IMR-90 (cell line): ENCODE results near the gene GPR65. TPM values are rescaled to one million over a fixed set of nuclear protein-coding genes. Genes with fewer than 3 reads are reported as not detected.

ENCODE experiments used
- ATAC-seq: fragments of 200-7000 bp; cut with Tn5 transposase; 2 replicates; pipeline ENCODE4 v1.9.1; 2020; ENCODE audit warnings: low read depth, mild to moderate bottlenecking, moderate library complexity
- BruUV-seq: library from RNA; stranded (reverse); fragments of 400-500 nt; replicated peaks from 2 replicates; lab custom pipeline; 2021; lab: Mats Ljungman, UMichigan
- CTCF ChIA-PET: fragments of 300-600 bp; formaldehyde crosslinking; extraction: SDS; loops from one replicate; lab custom pipeline; 2021; ENCODE audit warnings: antibody characterized with exemption; lab: Yijun Ruan, JAX
- POLR2A ChIA-PET: fragments of 300-600 bp; sonication (Branson Sonifier 250); formaldehyde crosslinking; loops from one replicate; lab custom pipeline; 2022; ENCODE audit warnings: antibody characterized with exemption; ENCODE audit not compliant: unreplicated experiment; lab: Charles Lee
- DNase-seq: peaks from one replicate; pipeline ENCODE4 v3.0.0; 2013
- H2AFZ ChIP-seq: replicated peaks from 2 replicates; pipeline ENCODE3; 2013; ENCODE audit warnings: low read length, mild to moderate bottlenecking; ENCODE audit not compliant: poor library complexity
- H2AK5ac ChIP-seq: 2 replicates; pipeline ENCODE4 v1.6.1; 2013; ENCODE audit warnings: low read depth, low read length, inconsistent platforms
- H2AK9ac ChIP-seq: replicated peaks from 2 replicates; pipeline ENCODE3; 2013; ENCODE audit warnings: mild to moderate bottlenecking, low read depth, low read length, moderate library complexity; ENCODE audit not compliant: poor library complexity
- H2BK120ac ChIP-seq: 2 replicates; pipeline ENCODE4 v1.6.1; 2013; ENCODE audit warnings: low read depth, low read length, inconsistent platforms
- H2BK15ac ChIP-seq: 3 replicates; pipeline ENCODE4 v1.6.1; 2013; ENCODE audit warnings: low read depth, low read length, inconsistent platforms
- H2BK20ac ChIP-seq: 2 replicates; pipeline ENCODE4 v1.6.1; 2013; ENCODE audit warnings: low read depth, mild to moderate bottlenecking, inconsistent platforms, low read length, moderate library complexity
- H2BK5ac ChIP-seq: 2 replicates; pipeline ENCODE4 v1.6.1; 2013; ENCODE audit warnings: mild to moderate bottlenecking, low read depth, low read length, inconsistent platforms; ENCODE audit not compliant: poor library complexity, severe bottlenecking
- H3K14ac ChIP-seq: replicated peaks from 2 replicates; pipeline ENCODE4 v1.6.1; 2013; ENCODE audit warnings: low read depth, low read length, inconsistent platforms
- H3K18ac ChIP-seq: 2 replicates; pipeline ENCODE4 v1.6.1; 2013; ENCODE audit warnings: low read depth, low read length, control low read depth
- H3K23ac ChIP-seq: 2 replicates; pipeline ENCODE4 v1.6.1; 2013; ENCODE audit warnings: low read depth, low read length, inconsistent platforms
- H3K27ac ChIP-seq: 2 replicates; pipeline ENCODE4 v1.5.1; 2013; ENCODE audit warnings: mild to moderate bottlenecking, control low read depth, low read length; ENCODE audit not compliant: insufficient read depth
- H3K27me3 ChIP-seq: 2 replicates; pipeline ENCODE4 v1.6.1; 2013; ENCODE audit warnings: low read length; ENCODE audit not compliant: control insufficient read depth, insufficient read depth
- H3K36me3 ChIP-seq: 2 replicates; pipeline ENCODE4 v1.6.1; 2013; ENCODE audit warnings: low read length, mixed read lengths; ENCODE audit not compliant: control insufficient read depth, insufficient read depth
- H3K4ac ChIP-seq: 2 replicates; pipeline ENCODE4 v1.6.1; 2013; ENCODE audit warnings: low read depth, low read length, inconsistent platforms
- H3K4me1 ChIP-seq: 2 replicates; pipeline ENCODE4 v1.6.1; 2013; ENCODE audit warnings: low read length, mixed read lengths; ENCODE audit not compliant: control insufficient read depth, insufficient read depth
- H3K4me2 ChIP-seq: 2 replicates; pipeline ENCODE4 v1.6.1; 2013; ENCODE audit warnings: low read depth, mild to moderate bottlenecking, control low read depth, low read length, moderate library complexity
- H3K4me3 ChIP-seq: 2 replicates; pipeline ENCODE4 v1.5.1; 2013; ENCODE audit warnings: low read depth, mild to moderate bottlenecking, control low read depth, low read length, moderate library complexity; ENCODE audit not compliant: insufficient read depth
- H3K56ac ChIP-seq: 2 replicates; pipeline ENCODE4 v1.6.1; 2013; ENCODE audit warnings: low read length, inconsistent platforms; ENCODE audit not compliant: insufficient read depth; ENCODE audit errors: extremely low read depth
- H3K79me1 ChIP-seq, 2 experiments: 2 replicates each; pipeline ENCODE4 v1.6.1; 2013; ENCODE audit warnings: low read length in 2 of 2, inconsistent platforms in 1 of 2, low read depth in 1 of 2
- H3K9ac ChIP-seq: 2 replicates; pipeline ENCODE4 v1.6.1; 2013; ENCODE audit warnings: low read depth, low read length, control low read depth
- H3K9me1 ChIP-seq: 2 replicates; pipeline ENCODE4 v1.6.1; 2013; ENCODE audit warnings: low read length, inconsistent platforms; ENCODE audit not compliant: insufficient read depth
- H3K9me3 ChIP-seq: 2 replicates; pipeline ENCODE4 v1.6.1; 2013; ENCODE audit warnings: low read length; ENCODE audit not compliant: control insufficient read depth, insufficient read depth
- H4K20me1 ChIP-seq: 2 replicates; pipeline ENCODE4 v1.6.1; 2013; ENCODE audit warnings: low read length, inconsistent platforms; ENCODE audit not compliant: insufficient read depth
- H4K5ac ChIP-seq: 2 replicates; pipeline ENCODE4 v1.6.1; 2013; ENCODE audit warnings: mild to moderate bottlenecking, low read depth, low read length, control low read depth
- H4K8ac ChIP-seq, 2 experiments: 2 replicates each; pipeline ENCODE4 v1.6.1; 2013; ENCODE audit warnings: low read depth in 2 of 2, low read length in 2 of 2, control low read depth in 1 of 2, inconsistent platforms in 1 of 2
- H4K91ac ChIP-seq: 2 replicates; pipeline ENCODE4 v1.6.1; 2013; ENCODE audit warnings: low read depth, low read length, inconsistent platforms; ENCODE audit not compliant: insufficient read depth
- BHLHE40 ChIP-seq: fragments of 150-350 bp; IDR thresholded peaks from 2 replicates; pipeline ENCODE4 v1.6.1; 2016; ENCODE audit warnings: mild to moderate bottlenecking, low read depth, low read length
- CEBPB ChIP-seq: IDR thresholded peaks from 2 replicates; pipeline ENCODE4 v1.6.1; 2012; ENCODE audit warnings: low read depth, low read length, improper control_type of control experiment
- CHD1 ChIP-seq: IDR thresholded peaks from 2 replicates; pipeline ENCODE4 v1.6.1; 2012; ENCODE audit warnings: low read depth, low read length, improper control_type of control experiment
- FOS ChIP-seq: fragments of 150-350 bp; IDR thresholded peaks from 2 replicates; pipeline ENCODE4 v1.6.1; 2016; ENCODE audit warnings: low read depth, low read length
- MAFK ChIP-seq: IDR thresholded peaks from 2 replicates; pipeline ENCODE4 v1.6.1; 2012; ENCODE audit warnings: low read depth, low read length, improper control_type of control experiment
- MAZ ChIP-seq: IDR thresholded peaks from 2 replicates; pipeline ENCODE4 v1.6.1; 2012; ENCODE audit warnings: low read depth, mild to moderate bottlenecking, low read length, improper control_type of control experiment, moderate library complexity, borderline replicate concordance
- NFE2L2 ChIP-seq: fragments of 150-350 bp; IDR thresholded peaks from 2 replicates; pipeline ENCODE4 v1.6.1; 2016; ENCODE audit warnings: low read depth, mild to moderate bottlenecking, low read length
- RAD21 ChIP-seq: IDR thresholded peaks from 2 replicates; pipeline ENCODE4 v1.6.1; 2012; ENCODE audit warnings: low read length, improper control_type of control experiment
- SMC3 ChIP-seq: fragments of 150-350 bp; IDR thresholded peaks from 2 replicates; pipeline ENCODE4 v1.6.1; 2016; ENCODE audit warnings: low read depth, mild to moderate bottlenecking, antibody characterized with exemption, low read length, moderate library complexity
- WGBS, 2 experiments: methylation state at CpG; one replicate each; pipeline versions ENCODE4 v1.1.5 to v1.1.7; 2013; ENCODE audit warnings: missing lambda C conversion rate in 2 of 2; ENCODE audit not compliant: insufficient read length in 1 of 2; ENCODE audit errors: extremely low coverage in 2 of 2; 5-methylcytosine and 5-hydroxymethylcytosine counted together
- dilution Hi-C: fragments of 300-500 bp; cut with HindIII; formaldehyde crosslinking; loops from one replicate; pipeline ENCODE4 v1.14.3; 2018; ENCODE audit warnings: low sequenced_read_pairs; ENCODE audit not compliant: unreplicated experiment
- in situ Hi-C: fragments of 300-500 bp; cut with MboI; formaldehyde crosslinking; loops from 3 replicates; pipeline ENCODE4 v1.14.3; 2019; ENCODE audit warnings: low sequenced_read_pairs, inconsistent platforms, mixed read lengths
- intact Hi-C: fragments of 100-400 bp; cut with micrococcal nuclease; formaldehyde crosslinking; loops from 2 replicates; pipeline ENCODE4 v1.10.0; 2022
- polyA plus RNA-seq, 3 experiments: library from polyadenylated mRNA; depleted of rRNA; stranded (reverse); fragments of >200 nt; gene quantifications; 2 replicates each; pipeline ENCODE4 v1.2.3, GENCODE V29; 2012; ENCODE audit warnings: low replicate concordance in 1 of 3
- total RNA-seq: library from RNA; depleted of rRNA; stranded (reverse); fragments of >200 nt; gene quantifications from 2 replicates; pipeline ENCODE4 v1.2.3, GENCODE V29; 2012
- TF ChIP-seq, protein P1 (sequence below): fragments of 150-350 bp; IDR thresholded peaks from 2 replicates; pipeline ENCODE4 v1.6.1; 2017; ENCODE audit warnings: mild to moderate bottlenecking, antibody characterized with exemption, low read length, low read depth
- TF ChIP-seq, protein P2 (sequence below): fragments of 150-350 bp; IDR thresholded peaks from 2 replicates; pipeline ENCODE4 v1.6.1; 2016; ENCODE audit warnings: low read depth, mild to moderate bottlenecking, low read length, moderate library complexity, borderline replicate concordance

The GPR65 gene
- total and polyA plus RNA-seq, 2 of the 4 experiments (the other 2 are of a cell fraction): 0.05 to 0.18 TPM

DNA sequence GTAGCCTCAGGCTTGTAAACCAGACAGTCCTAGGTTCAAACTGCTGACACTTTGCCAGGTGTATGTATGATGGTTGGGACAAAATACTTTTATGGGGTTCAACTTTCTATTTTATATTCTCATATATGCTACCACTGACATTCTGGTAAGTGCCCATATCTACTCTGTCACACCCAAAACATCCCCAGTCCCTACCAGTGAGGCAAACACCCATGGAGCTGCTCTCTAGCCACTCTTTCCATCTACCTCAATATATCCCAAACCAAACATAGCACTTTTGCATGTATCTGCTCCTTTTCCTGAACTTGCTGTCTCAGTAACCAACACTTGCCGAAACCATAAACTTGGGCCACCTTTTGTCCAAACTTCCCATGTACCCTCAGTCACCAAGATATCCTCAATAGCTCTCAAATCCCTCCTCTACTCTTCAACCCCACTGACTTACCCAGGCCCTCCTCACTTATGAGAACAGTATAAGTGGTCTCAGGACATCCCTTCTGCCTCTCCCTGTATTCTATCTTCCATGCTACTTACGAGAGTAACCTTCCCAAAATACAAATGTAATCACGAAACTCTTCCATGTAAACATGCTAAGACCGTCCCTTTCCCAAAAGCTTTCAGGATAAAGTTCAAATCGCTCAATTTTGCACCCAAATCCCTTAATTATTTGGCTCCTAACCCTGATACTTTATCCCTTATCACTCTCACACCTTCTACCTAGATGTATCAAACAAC, 15.5 kb upstream of the GPR65 start:
- Histone ChIP-seq H3K27me3 (no peaks in the 10 kb centered on the region), H4K91ac (no peak overlapping the region), H3K23ac (no peak overlapping the region), H2AK9ac (no peak overlapping the region), H4K5ac (no peak overlapping the region), H3K9me3 (no peaks in the 10 kb centered on the region), H3K4me3 (no peak overlapping the region), H2AK5ac (no peak overlapping the region), H3K36me3 (peaks cover under 1% of the 10 kb centered on the region; the same call in 1 of the 2 replicates), H3K4me1 (peaks cover 3% of the 10 kb centered on the region; the same call in 1 of the 2 replicates), H2BK5ac (no peak overlapping the region), H4K20me1 (no peaks in the 10 kb centered on the region), H3K9me1 (peaks cover 3% of the 10 kb centered on the region; the same call in 1 of the 2 replicates), H3K4ac (no peak overlapping the region), H3K18ac (no peak overlapping the region), H3K79me1 (peaks cover 0 to 12% of the 10 kb centered on the region in 2 experiments; a peak in 1 of 4 replicates), H3K14ac (no peak overlapping the region), H3K56ac (no peak overlapping the region), H3K4me2 (no peak overlapping the region), H2AFZ (no peak overlapping the region), H2BK20ac (no peak overlapping the region), H2BK15ac (no peak overlapping the region), H2BK120ac (no peak overlapping the region), H4K8ac (no peak overlapping the region), H3K9ac (no peak overlapping the region), H3K27ac (no peak overlapping the region)
- DNase-seq: no peak
- WGBS, 2 experiments: 94% methylated on average over 5 of the region's 5 CpGs; no CpG with 5 or more reads in 1 of the 2 experiments
- in situ Hi-C loops: no loop called here
- ATAC-seq: no peak
- no peak for TF ChIP-seq BHLHE40
- TF ChIP-seq CEBPB: no peak
- TF ChIP-seq, protein P1, sequence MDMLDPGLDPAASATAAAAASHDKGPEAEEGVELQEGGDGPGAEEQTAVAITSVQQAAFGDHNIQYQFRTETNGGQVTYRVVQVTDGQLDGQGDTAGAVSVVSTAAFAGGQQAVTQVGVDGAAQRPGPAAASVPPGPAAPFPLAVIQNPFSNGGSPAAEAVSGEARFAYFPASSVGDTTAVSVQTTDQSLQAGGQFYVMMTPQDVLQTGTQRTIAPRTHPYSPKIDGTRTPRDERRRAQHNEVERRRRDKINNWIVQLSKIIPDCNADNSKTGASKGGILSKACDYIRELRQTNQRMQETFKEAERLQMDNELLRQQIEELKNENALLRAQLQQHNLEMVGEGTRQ: no peak
- TF ChIP-seq MAFK: no peak
- no peak for TF ChIP-seq SMC3
- no peak for TF ChIP-seq RAD21
- TF ChIP-seq NFE2L2: no peak
- no peak for TF ChIP-seq FOS
- no peak for TF ChIP-seq MAZ
- TF ChIP-seq, protein P2, sequence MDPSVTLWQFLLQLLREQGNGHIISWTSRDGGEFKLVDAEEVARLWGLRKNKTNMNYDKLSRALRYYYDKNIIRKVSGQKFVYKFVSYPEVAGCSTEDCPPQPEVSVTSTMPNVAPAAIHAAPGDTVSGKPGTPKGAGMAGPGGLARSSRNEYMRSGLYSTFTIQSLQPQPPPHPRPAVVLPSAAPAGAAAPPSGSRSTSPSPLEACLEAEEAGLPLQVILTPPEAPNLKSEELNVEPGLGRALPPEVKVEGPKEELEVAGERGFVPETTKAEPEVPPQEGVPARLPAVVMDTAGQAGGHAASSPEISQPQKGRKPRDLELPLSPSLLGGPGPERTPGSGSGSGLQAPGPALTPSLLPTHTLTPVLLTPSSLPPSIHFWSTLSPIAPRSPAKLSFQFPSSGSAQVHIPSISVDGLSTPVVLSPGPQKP: no peak
- TF ChIP-seq CHD1: no peak
- ChIA-PET CTCF (no interaction called here), POLR2A (no interaction called here)
- dilution Hi-C loops: no loop called here
- intact Hi-C loops: no loop called here
- BruUV-seq: no TSS peak
